ENCODE data around the gene ATOH1. TPM values are rescaled to one million over a fixed set of nuclear protein-coding genes. Genes with fewer than 3 reads are reported as not detected.

The ATOH1 gene
- total and polyA plus RNA-seq, 3 donors from 2014 or later = not detected

- H3K27me3 ChIP-seq = no peaks in the 10 kb centered on the region
- WGBS, 2 donors = 47 to 55% methylated on average over 4 of the region's 4 CpGs
- DNase-seq = no peak
Measured at GRCh38 chr4:93825551-93826216, 2.9 kb upstream of the ATOH1 start.

GRCh38 chr4:93827272-93827947, 1.1 kb upstream of the ATOH1 start:
- TF ChIP-seq POLR2A (IDR thresholded peaks at IDR 0.05) = no peak
- TF ChIP-seq, protein P1, sequence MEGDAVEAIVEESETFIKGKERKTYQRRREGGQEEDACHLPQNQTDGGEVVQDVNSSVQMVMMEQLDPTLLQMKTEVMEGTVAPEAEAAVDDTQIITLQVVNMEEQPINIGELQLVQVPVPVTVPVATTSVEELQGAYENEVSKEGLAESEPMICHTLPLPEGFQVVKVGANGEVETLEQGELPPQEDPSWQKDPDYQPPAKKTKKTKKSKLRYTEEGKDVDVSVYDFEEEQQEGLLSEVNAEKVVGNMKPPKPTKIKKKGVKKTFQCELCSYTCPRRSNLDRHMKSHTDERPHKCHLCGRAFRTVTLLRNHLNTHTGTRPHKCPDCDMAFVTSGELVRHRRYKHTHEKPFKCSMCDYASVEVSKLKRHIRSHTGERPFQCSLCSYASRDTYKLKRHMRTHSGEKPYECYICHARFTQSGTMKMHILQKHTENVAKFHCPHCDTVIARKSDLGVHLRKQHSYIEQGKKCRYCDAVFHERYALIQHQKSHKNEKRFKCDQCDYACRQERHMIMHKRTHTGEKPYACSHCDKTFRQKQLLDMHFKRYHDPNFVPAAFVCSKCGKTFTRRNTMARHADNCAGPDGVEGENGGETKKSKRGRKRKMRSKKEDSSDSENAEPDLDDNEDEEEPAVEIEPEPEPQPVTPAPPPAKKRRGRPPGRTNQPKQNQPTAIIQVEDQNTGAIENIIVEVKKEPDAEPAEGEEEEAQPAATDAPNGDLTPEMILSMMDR (IDR thresholded peaks at IDR 0.05) = no peak
- H3K9me3 ChIP-seq = no peaks in the 10 kb centered on the region
- no peak for DNase-seq
- peaks cover 19% of the 10 kb centered on the region for H3K4me1 ChIP-seq
- no peaks in the 10 kb centered on the region for H3K36me3 ChIP-seq (ENCODE audit: low read depth, missing control alignments)
- intact Hi-C loops (cut with DNase I; ENCODE audit: low total_unique reads) = no loop called here
- 6 to 7% methylated on average over 15 to 26 of the region's 26 CpGs for WGBS, 2 donors
- no peaks in the 10 kb centered on the region for H3K27me3 ChIP-seq
- H3K27ac ChIP-seq = no peak overlapping the region
- peak overlapping the region in 1 of 2 donors; percentile 3 for H3K4me3 ChIP-seq

More at GRCh38 chr4:93825551-93826216, 2.9 kb upstream of the ATOH1 start:
- H3K36me3 ChIP-seq (ENCODE audit: low read depth, missing control alignments) = no peaks in the 10 kb centered on the region
- H3K4me3 ChIP-seq = no peak overlapping the region
- intact Hi-C loops (cut with DNase I; ENCODE audit: low total_unique reads) = no loop called here
- H3K4me1 ChIP-seq = peaks cover 19% of the 10 kb centered on the region
- no peak for TF ChIP-seq POLR2A (IDR thresholded peaks at IDR 0.05)
- TF ChIP-seq, protein P1 (IDR thresholded peaks at IDR 0.05) = no peak
- H3K9me3 ChIP-seq = no peaks in the 10 kb centered on the region
- no peak overlapping the region for H3K27ac ChIP-seq

DNA sequence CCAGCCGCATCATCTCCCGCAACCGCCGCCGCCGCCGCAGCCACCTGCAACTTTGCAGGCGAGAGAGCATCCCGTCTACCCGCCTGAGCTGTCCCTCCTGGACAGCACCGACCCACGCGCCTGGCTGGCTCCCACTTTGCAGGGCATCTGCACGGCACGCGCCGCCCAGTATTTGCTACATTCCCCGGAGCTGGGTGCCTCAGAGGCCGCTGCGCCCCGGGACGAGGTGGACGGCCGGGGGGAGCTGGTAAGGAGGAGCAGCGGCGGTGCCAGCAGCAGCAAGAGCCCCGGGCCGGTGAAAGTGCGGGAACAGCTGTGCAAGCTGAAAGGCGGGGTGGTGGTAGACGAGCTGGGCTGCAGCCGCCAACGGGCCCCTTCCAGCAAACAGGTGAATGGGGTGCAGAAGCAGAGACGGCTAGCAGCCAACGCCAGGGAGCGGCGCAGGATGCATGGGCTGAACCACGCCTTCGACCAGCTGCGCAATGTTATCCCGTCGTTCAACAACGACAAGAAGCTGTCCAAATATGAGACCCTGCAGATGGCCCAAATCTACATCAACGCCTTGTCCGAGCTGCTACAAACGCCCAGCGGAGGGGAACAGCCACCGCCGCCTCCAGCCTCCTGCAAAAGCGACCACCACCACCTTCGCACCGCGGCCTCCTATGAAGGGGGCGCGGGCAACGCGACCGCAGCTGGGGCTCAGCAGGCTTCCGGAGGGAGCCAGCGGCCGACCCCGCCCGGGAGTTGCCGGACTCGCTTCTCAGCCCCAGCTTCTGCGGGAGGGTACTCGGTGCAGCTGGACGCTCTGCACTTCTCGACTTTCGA, 654 bp downstream of the ATOH1 start:
- Histone ChIP-seq H3K4me1 (peaks cover 19% of the 10 kb centered on the region), H3K36me3 (ENCODE audit: low read depth, missing control alignments) (no peaks in the 10 kb centered on the region), H3K27me3 (no peaks in the 10 kb centered on the region), H3K27ac (no peak overlapping the region), H3K4me3 (peak overlapping the region; percentile 4 to 36), H3K9me3 (no peaks in the 10 kb centered on the region)
- TF ChIP-seq, protein P1 (IDR thresholded peaks at IDR 0.05) = no peak
- TF ChIP-seq POLR2A (IDR thresholded peaks at IDR 0.05) = no peak
- intact Hi-C loops (cut with DNase I; ENCODE audit: low total_unique reads) = no loop called here
- 2% methylated on average over 29 to 48 of the region's 70 CpGs for WGBS, 2 donors
- no peak for DNase-seq

GRCh38 chr4:93829820-93830687, 1.5 kb downstream of the ATOH1 start:
- DNase-seq = no peak
- intact Hi-C loops (cut with DNase I; ENCODE audit: low total_unique reads) = no loop called here
- no peaks in the 10 kb centered on the region for H3K9me3 ChIP-seq
- peaks cover 19% of the 10 kb centered on the region for H3K4me1 ChIP-seq
- TF ChIP-seq, protein P1 (IDR thresholded peaks at IDR 0.05) = no peak
- H3K4me3 ChIP-seq = peak overlapping the region in 1 of 2 donors; percentile 36
- H3K27ac ChIP-seq = no peak overlapping the region
- 11 to 14% methylated on average over 36 to 40 of the region's 40 CpGs for WGBS, 2 donors
- no peaks in the 10 kb centered on the region for H3K27me3 ChIP-seq
- H3K36me3 ChIP-seq (ENCODE audit: low read depth, missing control alignments) = no peaks in the 10 kb centered on the region

All from testis (tissue), 3 donors.